Smooth muscle cell (in vitro differentiated cells): ENCODE measurements around the gene STYXL2. TPM values are rescaled to one million over a fixed set of nuclear protein-coding genes. Genes with fewer than 3 reads are reported as not detected.
A peak's percentile ranks its signal among the peaks of the same experiment; 100 is the strongest.

ENCODE experiments used
- DNase-seq: peaks from one replicate; lab custom pipeline; 2025; ENCODE audit not compliant: unreplicated experiment; lab: John Stamatoyannopoulos, UW
- H2AFZ ChIP-seq: fragments of 200-600 bp; sonication (generic); 2 replicates; pipeline ENCODE4 v1.6.0; 2016; ENCODE audit warnings: antibody characterized with exemption, low read depth, mild to moderate bottlenecking
- H3F3A ChIP-seq: fragments of 200-600 bp; sonication (generic); 2 replicates; pipeline ENCODE4 v1.6.0; 2017; ENCODE audit warnings: antibody characterized with exemption, low read depth
- H3K27ac ChIP-seq: fragments of 200-600 bp; sonication (generic); 2 replicates; pipeline ENCODE4 v1.5.1; 2016; ENCODE audit warnings: low read depth, mild to moderate bottlenecking
- H3K27me3 ChIP-seq: fragments of 200-600 bp; sonication (generic); 2 replicates; pipeline ENCODE4 v1.6.1; 2016; ENCODE audit warnings: low read depth, mild to moderate bottlenecking
- H3K36me3 ChIP-seq: fragments of 200-600 bp; sonication (generic); 2 replicates; pipeline ENCODE4 v1.5.1; 2016; ENCODE audit warnings: low read depth
- H3K4me1 ChIP-seq: fragments of 200-600 bp; sonication (generic); 2 replicates; pipeline ENCODE4 v1.5.1; 2016; ENCODE audit warnings: low read depth
- H3K4me2 ChIP-seq: fragments of 200-600 bp; sonication (generic); 2 replicates; pipeline ENCODE4 v1.6.0; 2016; ENCODE audit warnings: mild to moderate bottlenecking
- H3K4me3 ChIP-seq: fragments of 200-600 bp; sonication (generic); 2 replicates; pipeline ENCODE4 v1.5.1; 2016; ENCODE audit warnings: mild to moderate bottlenecking
- H3K79me2 ChIP-seq: fragments of 200-600 bp; sonication (generic); 2 replicates; pipeline ENCODE4 v1.6.0; 2016; ENCODE audit warnings: low read depth, mild to moderate bottlenecking
- H3K9ac ChIP-seq: fragments of 200-600 bp; sonication (generic); 2 replicates; pipeline ENCODE4 v1.6.0; 2016; ENCODE audit warnings: low read depth
- H3K9me3 ChIP-seq: fragments of 200-600 bp; sonication (generic); replicated peaks from 2 replicates; pipeline ENCODE4 v1.5.1; 2016; ENCODE audit warnings: low read depth
- H4K20me1 ChIP-seq: fragments of 200-600 bp; sonication (generic); 2 replicates; pipeline ENCODE4 v1.6.0; 2016; ENCODE audit warnings: low read depth
- WGBS: methylation state at CpG from one replicate; pipeline ENCODE4 v1.1.7; 2016; ENCODE audit warnings: low lambda C conversion rate; 5-methylcytosine and 5-hydroxymethylcytosine counted together
- polyA plus RNA-seq: library from polyadenylated mRNA; unstranded; fragments of >200 nt; fragmentation: Nextera tagmentation; extraction: Ambion mirVana; gene quantifications from 2 replicates; pipeline ENCODE4 v1.2.1, GENCODE V29; 2016
- total RNA-seq: library from RNA; depleted of rRNA; stranded (reverse); fragments of >200 nt; gene quantifications from 2 replicates; pipeline ENCODE4 v1.2.3, GENCODE V29; 2014
- TF ChIP-seq, protein P1 (sequence below): fragments of 200-600 bp; sonication (generic); IDR thresholded peaks from 2 replicates; pipeline ENCODE4 v1.5.1; 2017; ENCODE audit warnings: borderline replicate concordance, mild to moderate bottlenecking, antibody characterized with exemption; ENCODE audit not compliant: insufficient read depth, poor library complexity, severe bottlenecking

STYXL2 gene
- total and polyA plus RNA-seq, 2 experiments from 2014 or later, result 0.13 to 0.74 TPM

DNA sequence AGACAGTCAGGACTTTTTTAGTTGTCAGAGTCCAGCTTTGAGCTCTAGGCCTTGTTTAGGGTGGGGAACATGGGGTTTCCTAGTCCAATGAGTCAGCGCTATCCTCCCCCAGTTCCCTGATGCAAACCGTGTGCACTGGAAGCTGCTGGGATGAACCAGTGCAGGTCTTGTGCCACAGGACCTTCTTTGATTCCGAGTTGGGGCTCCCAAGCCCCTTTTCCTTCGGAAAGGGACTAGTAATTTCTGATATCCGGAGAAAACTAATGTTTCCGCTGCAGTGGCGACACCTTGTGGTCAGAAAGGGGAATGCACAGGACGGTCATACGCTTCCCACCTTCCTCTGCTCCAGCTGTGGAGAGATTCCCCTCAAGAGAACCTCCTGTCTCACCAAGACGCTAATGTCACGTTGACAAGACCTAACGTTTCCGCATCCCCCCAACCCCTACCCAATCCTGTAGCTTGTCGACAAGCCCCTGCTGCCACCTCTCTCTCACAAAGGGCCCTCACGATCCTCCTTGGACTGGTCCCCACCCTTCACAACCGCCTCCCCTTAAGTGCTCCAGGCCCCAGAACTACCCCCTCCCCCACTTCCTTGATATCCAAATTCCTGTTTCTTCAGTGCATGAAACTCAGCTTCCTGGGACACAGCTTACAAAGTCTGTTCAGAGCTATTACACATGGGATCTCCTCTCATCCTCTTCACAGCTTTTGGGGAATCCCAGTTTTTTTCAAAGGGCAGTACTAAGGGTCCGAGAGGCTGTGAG is 34.6 kb upstream of the STYXL2 start:
- TF ChIP-seq, protein P1, sequence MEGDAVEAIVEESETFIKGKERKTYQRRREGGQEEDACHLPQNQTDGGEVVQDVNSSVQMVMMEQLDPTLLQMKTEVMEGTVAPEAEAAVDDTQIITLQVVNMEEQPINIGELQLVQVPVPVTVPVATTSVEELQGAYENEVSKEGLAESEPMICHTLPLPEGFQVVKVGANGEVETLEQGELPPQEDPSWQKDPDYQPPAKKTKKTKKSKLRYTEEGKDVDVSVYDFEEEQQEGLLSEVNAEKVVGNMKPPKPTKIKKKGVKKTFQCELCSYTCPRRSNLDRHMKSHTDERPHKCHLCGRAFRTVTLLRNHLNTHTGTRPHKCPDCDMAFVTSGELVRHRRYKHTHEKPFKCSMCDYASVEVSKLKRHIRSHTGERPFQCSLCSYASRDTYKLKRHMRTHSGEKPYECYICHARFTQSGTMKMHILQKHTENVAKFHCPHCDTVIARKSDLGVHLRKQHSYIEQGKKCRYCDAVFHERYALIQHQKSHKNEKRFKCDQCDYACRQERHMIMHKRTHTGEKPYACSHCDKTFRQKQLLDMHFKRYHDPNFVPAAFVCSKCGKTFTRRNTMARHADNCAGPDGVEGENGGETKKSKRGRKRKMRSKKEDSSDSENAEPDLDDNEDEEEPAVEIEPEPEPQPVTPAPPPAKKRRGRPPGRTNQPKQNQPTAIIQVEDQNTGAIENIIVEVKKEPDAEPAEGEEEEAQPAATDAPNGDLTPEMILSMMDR, result peak; percentile 93
- Histone ChIP-seq H3K4me1 (peaks cover 4% of the 10 kb centered on the region), H2AFZ (peak overlapping the region; percentile 93), H3K4me2 (peak overlapping the region; percentile 67), H3K27me3 (no peaks in the 10 kb centered on the region), H3K9ac (no peak overlapping the region), H3K36me3 (no peaks in the 10 kb centered on the region), H3K4me3 (peak overlapping the region; percentile 11), H3K79me2 (no peaks in the 10 kb centered on the region), H4K20me1 (no peaks in the 10 kb centered on the region), H3F3A (no peaks in the 10 kb centered on the region), H3K27ac (no peak overlapping the region), H3K9me3 (no peaks in the 10 kb centered on the region)
- 20% methylated on average over 15 of the region's 17 CpGs for WGBS
- DNase-seq, result peak; percentile 32

DNA sequence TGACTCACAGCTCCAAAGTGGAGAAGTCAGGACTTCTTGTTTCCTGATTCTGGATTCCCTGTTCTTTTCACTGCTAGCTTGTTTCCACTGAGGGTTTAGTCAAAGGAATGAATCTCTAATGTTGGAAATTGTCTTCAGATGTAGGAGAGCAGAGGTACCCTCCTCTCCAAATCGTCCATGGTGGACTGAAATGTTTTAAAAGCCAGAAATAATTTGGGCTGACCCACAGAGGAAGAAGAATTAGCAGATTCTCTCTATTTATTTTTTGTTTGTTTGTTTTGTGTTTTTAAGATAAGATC is 34.1 kb upstream of the STYXL2 start:
- no peaks in the 10 kb centered on the region for H3K27me3 ChIP-seq
- no peak overlapping the region for H3K4me3 ChIP-seq
- no peaks in the 10 kb centered on the region for H3F3A ChIP-seq
- WGBS, result 76% methylated on average over 1 of the region's 1 CpG
- DNase-seq, result no peak
- no peak overlapping the region for H3K27ac ChIP-seq
- no peak overlapping the region for H3K9ac ChIP-seq
- no peaks in the 10 kb centered on the region for H3K36me3 ChIP-seq
- peaks cover 4% of the 10 kb centered on the region for H3K4me1 ChIP-seq
- no peak overlapping the region for H3K4me2 ChIP-seq
- no peak overlapping the region for H2AFZ ChIP-seq
- H4K20me1 ChIP-seq, result no peaks in the 10 kb centered on the region
- no peaks in the 10 kb centered on the region for H3K9me3 ChIP-seq
- H3K79me2 ChIP-seq, result no peaks in the 10 kb centered on the region
- TF ChIP-seq, protein P1, result no peak

DNA sequence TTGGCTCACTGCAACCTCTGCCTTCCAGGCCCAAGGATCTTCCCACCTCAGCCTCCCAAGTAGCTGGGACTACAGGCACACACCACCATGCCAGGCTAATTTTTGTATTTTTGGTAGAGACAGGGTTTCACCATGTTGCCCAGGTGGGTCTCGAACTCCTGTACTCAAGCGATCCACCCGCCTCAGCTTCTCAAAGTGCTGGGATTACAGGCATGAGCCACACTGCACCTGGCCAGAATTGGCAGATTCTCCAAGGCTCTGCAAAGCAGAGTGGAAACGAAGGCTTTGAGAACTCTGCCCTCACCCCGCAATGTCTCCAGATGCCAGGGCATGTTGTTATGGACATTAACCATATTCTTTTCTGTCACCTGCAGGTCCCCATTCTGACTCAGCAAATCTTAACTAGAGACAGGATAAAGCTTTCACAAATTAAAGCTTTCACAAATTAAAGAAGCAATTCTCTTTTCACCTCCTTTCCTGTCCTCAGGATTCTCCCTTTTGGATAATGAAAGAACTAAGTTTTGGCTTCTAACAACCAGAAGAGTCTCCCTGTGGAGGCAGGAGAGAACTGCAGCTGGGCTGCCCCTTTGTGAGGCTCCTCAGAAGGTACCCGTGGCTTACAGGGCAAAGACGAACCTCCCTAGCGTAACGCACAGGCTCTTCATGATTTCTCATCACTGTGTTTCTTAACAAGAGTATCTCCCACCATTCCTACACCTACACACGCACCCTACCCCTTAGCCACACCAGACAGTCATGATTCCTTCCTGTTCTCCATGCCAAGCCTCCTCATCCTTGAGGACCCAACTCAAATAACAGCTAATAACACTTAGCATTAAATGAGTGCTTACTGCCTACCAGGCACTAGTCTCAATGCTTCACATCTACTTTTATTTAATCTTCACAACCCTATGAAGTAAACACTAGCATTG is 33.5 kb upstream of the STYXL2 start:
- no peaks in the 10 kb centered on the region for H3K9me3 ChIP-seq
- no peak for DNase-seq
- H3K4me2 ChIP-seq, result no peak overlapping the region
- H3K27me3 ChIP-seq, result no peaks in the 10 kb centered on the region
- 84% methylated on average over 10 of the region's 10 CpGs for WGBS
- no peak overlapping the region for H3K9ac ChIP-seq
- no peaks in the 10 kb centered on the region for H3F3A ChIP-seq
- no peaks in the 10 kb centered on the region for H4K20me1 ChIP-seq
- no peaks in the 10 kb centered on the region for H3K79me2 ChIP-seq
- no peak overlapping the region for H3K27ac ChIP-seq
- TF ChIP-seq, protein P1, result peak; percentile 13
- no peak overlapping the region for H2AFZ ChIP-seq
- H3K36me3 ChIP-seq, result no peaks in the 10 kb centered on the region
- H3K4me3 ChIP-seq, result no peak overlapping the region
- H3K4me1 ChIP-seq, result peaks cover 4% of the 10 kb centered on the region
